ENCODE data around the gene ADGRG3. TPM values are rescaled to one million over a fixed set of nuclear protein-coding genes. Genes with fewer than 3 reads are reported as not detected.

The ADGRG3 gene
- total RNA-seq, 1 donor from 2014 or later = not detected

DNA sequence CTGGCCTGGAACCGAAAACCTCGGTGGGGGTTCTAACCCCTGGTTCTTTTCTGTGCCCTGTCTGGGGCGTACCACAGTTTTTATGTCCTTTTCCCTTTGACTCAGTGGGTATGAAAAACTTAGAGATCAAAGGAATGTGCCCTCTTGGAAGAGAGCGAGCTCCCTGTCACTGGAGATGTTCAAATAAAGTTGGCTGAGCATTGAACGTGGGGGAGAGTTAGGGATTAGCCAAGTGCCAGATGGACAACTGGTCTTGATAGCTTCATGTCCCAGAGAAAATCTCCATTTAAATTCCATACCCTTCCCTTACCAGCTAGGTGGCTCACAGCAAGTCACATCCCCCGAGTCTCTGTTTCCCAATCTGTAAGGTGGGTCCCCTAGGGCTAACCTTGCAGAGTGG lies 30.1 kb upstream of the ADGRG3 start:
- H3K36me3 Mint-ChIP-seq (ENCODE audit: low read depth) = peaks cover 4% of the 10 kb centered on the region
- H3K4me3 Mint-ChIP-seq (ENCODE audit: unreplicated experiment) = no peak overlapping the region
- H3K27ac Mint-ChIP-seq (ENCODE audit: unreplicated experiment) = no peak overlapping the region
- H3K27me3 Mint-ChIP-seq (ENCODE audit: low read depth) = no peaks in the 10 kb centered on the region
- peaks cover 29% of the 10 kb centered on the region for H3K4me1 Mint-ChIP-seq (ENCODE audit: low read depth)
- TF ChIP-seq, protein P1, sequence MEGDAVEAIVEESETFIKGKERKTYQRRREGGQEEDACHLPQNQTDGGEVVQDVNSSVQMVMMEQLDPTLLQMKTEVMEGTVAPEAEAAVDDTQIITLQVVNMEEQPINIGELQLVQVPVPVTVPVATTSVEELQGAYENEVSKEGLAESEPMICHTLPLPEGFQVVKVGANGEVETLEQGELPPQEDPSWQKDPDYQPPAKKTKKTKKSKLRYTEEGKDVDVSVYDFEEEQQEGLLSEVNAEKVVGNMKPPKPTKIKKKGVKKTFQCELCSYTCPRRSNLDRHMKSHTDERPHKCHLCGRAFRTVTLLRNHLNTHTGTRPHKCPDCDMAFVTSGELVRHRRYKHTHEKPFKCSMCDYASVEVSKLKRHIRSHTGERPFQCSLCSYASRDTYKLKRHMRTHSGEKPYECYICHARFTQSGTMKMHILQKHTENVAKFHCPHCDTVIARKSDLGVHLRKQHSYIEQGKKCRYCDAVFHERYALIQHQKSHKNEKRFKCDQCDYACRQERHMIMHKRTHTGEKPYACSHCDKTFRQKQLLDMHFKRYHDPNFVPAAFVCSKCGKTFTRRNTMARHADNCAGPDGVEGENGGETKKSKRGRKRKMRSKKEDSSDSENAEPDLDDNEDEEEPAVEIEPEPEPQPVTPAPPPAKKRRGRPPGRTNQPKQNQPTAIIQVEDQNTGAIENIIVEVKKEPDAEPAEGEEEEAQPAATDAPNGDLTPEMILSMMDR (IDR thresholded peaks at IDR 0.05) = no peak
- H3K9me3 Mint-ChIP-seq (ENCODE audit: low read depth) = no peaks in the 10 kb centered on the region
- DNase-seq (ENCODE audit: low spot score) = no peak

DNA sequence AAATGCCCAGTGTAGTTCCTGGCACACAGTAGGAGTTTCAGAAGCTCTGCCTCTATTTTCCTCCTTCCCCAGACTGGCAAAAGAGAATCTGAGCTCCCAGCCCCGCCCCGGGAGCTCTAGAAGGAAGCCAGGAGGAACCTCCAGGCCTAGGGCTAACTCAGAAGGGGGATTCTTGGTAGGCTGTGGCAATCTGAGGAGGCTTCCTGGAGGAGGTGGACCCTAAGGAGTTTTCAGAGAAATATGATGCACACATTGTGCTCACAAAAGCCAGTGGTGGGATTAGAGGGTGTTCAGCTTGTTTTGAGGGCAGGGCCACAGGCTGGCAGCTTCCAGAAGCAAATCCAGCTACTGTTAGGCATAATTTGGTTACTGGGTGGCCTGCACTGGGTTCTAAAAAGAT lies 29.7 kb upstream of the ADGRG3 start:
- Mint-ChIP-seq H3K4me3 (ENCODE audit: unreplicated experiment) (no peak overlapping the region), H3K27ac (ENCODE audit: unreplicated experiment) (no peak overlapping the region), H3K27me3 (ENCODE audit: low read depth) (no peaks in the 10 kb centered on the region), H3K4me1 (ENCODE audit: low read depth) (peaks cover 33% of the 10 kb centered on the region), H3K9me3 (ENCODE audit: low read depth) (no peaks in the 10 kb centered on the region), H3K36me3 (ENCODE audit: low read depth) (peaks cover 4% of the 10 kb centered on the region)
- DNase-seq (ENCODE audit: low spot score) = no peak
- TF ChIP-seq, protein P1 (IDR thresholded peaks at IDR 0.05) = no peak

DNA sequence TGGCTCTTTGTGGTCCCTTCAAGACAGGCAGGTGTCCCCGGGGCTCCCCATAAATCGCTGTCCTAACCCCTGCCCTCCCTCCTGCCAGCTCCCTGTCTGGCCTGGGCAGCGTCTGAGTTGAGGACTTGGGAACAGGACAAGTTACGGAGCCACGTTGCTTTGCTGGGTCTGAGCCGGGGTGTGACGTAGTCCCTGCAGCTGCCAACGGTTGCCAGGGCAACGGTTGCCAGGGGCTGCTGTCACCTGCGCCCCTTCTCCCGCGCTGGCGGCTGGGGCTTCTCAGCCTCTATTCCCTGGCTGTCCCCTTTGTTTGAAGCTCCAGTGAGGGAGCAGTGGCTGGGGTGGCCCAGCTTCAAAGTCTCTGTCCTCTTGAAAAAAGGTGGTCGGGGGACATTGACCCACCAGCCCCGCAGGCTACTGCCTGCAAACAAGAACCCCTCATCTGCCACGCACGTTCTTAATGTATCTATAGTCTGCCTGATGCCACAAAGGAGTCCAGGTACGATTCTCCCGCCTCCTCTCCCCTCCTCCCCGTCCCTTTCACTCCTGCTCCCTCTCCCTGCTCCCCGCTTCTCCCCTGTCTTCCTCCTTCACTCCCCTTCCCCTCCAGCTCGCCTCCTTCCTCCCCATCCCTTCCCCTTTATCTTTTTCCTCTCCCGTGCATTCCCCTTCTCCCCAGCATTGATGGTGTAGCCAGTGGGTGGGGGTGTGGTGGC lies 28.8 kb upstream of the ADGRG3 start:
- no peak for DNase-seq (ENCODE audit: low spot score)
- Mint-ChIP-seq H3K27me3 (ENCODE audit: low read depth) (no peaks in the 10 kb centered on the region), H3K27ac (ENCODE audit: unreplicated experiment) (no peak overlapping the region), H3K4me3 (ENCODE audit: unreplicated experiment) (no peak overlapping the region), H3K4me1 (ENCODE audit: low read depth) (peaks cover 33% of the 10 kb centered on the region), H3K36me3 (ENCODE audit: low read depth) (peaks cover 4% of the 10 kb centered on the region), H3K9me3 (ENCODE audit: low read depth) (no peaks in the 10 kb centered on the region)
- TF ChIP-seq, protein P1 (IDR thresholded peaks at IDR 0.05) = no peak

DNA sequence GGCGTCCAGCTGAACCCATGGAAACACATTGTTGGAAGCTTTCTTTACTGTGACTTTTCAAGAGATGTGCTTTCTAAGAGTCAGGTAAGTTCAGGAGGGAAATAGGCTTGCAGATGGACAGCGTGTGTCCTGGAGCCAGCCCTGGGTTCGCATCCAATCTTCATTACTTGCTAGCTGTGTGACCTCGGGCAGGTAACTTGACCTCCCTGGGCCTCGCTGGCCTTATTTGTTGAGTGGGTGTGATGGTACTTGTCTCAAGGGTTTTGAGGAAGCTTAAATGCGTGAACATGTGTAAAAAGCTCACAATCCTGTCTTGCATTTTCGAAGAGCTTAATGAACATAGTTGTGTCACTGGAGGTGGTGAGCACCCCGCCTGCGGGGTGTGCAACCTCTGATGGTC lies 27.9 kb upstream of the ADGRG3 start:
- Mint-ChIP-seq H3K4me3 (ENCODE audit: unreplicated experiment) (no peak overlapping the region), H3K36me3 (ENCODE audit: low read depth) (peaks cover 4% of the 10 kb centered on the region), H3K4me1 (ENCODE audit: low read depth) (peaks cover 29% of the 10 kb centered on the region), H3K27me3 (ENCODE audit: low read depth) (no peaks in the 10 kb centered on the region), H3K9me3 (ENCODE audit: low read depth) (no peaks in the 10 kb centered on the region), H3K27ac (ENCODE audit: unreplicated experiment) (no peak overlapping the region)
- TF ChIP-seq, protein P1 (IDR thresholded peaks at IDR 0.05) = no peak
- DNase-seq (ENCODE audit: low spot score) = no peak

DNA sequence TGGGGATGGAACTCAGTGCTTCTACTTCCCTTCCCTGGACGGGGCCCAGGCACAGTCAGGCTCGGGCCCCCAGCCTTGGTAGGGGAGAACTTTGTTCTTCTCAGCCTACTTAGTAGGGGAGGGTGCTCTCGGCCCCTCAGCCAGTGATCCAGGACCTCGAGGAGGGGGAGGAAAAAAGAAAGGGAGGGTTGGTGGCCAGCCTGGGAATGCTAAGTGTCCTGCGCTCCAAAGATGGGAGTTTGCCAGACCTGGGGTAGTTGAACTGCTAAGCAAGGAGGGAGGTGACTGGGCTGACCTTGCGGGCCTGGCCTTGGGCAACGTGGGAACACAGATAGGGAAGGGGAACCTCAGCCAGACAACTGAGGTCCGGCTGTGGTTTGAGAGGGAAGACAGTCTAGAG lies 27.5 kb upstream of the ADGRG3 start:
- Mint-ChIP-seq H3K9me3 (ENCODE audit: low read depth) (no peaks in the 10 kb centered on the region), H3K4me3 (ENCODE audit: unreplicated experiment) (no peak overlapping the region)

More for the DNA sequence above, 27.5 kb upstream of the ADGRG3 start:
- H3K36me3 Mint-ChIP-seq (ENCODE audit: low read depth) = peaks cover 4% of the 10 kb centered on the region
- no peak overlapping the region for H3K27ac Mint-ChIP-seq (ENCODE audit: unreplicated experiment)
- DNase-seq (ENCODE audit: low spot score) = no peak
- H3K27me3 Mint-ChIP-seq (ENCODE audit: low read depth) = no peaks in the 10 kb centered on the region
- TF ChIP-seq, protein P1 (IDR thresholded peaks at IDR 0.05) = no peak
- H3K4me1 Mint-ChIP-seq (ENCODE audit: low read depth) = peaks cover 30% of the 10 kb centered on the region
